ENCODE measurements around the gene RSPH4A.
A peak's percentile ranks its signal among the peaks of the same experiment; 100 is the strongest.
"Not testable (repeated sequence)": the region's sequence is repeated elsewhere in the genome, so short reads cannot be mapped to it uniquely, and the experiment has no call there.

The RSPH4A gene

DNA sequence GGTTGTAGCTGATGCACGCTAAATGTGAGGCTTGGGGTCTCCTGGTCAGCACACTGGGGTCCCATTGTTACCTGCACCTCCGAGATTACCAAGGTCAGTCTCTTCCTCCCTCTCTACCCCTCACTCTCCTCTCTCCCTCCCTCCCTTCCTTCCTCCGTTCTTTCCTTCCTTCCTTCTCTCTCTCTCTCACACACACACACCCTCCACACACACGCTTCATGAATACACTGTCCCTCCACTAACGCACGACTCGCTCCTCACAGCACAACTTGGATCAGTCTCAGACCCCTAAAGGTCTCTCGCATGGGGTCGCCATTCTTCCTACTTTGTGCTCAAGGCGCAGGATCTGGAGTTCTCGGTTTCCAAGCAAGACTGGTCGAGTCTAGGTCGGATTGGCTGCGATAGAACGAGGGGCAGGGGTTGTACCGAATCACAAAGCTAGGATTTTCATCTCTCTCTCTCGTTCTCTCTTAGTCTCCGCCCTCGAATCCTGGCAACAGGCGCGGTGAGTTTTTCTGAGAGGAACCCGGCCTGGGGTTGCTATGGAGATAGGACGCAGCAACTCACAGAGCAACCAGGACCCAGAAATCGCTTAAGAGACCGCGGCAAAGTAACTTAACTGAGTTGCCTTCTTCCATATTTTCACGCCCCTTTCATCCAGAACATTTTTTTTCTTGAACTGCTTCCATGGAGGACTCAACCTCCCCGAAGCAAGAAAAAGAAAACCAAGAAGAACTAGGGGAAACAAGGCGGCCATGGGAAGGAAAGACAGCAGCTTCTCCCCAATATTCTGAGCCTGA, at the start of gene RSPH4A:
Gene RSPH4A (plus strand): TSS at position 543 of the 800 bp plus-strand sequence. CDS start 145 bp downstream, at position 688.
- DNase-seq, result peak; percentile 97

DNA sequence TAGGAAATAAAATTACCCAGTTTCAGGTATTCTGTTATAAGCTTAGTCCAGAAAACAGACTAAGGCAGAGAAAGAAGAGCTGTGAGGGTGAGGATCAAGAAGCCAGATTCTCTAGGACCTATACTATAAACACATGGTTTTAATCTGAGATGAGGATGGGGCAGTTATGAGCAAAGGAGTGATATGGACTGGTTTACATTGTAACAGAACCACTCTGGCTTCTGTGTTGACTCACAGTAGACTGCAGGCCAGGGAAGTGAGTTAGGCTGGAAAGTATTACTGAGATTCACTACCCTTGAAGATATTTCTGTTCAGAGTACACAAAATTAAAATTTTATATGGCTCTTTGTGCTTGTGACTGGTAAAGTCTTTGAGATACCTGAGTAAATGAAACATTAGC, 48.2 kb upstream of the RSPH4A start:
- DNase-seq, result no peak

DNA sequence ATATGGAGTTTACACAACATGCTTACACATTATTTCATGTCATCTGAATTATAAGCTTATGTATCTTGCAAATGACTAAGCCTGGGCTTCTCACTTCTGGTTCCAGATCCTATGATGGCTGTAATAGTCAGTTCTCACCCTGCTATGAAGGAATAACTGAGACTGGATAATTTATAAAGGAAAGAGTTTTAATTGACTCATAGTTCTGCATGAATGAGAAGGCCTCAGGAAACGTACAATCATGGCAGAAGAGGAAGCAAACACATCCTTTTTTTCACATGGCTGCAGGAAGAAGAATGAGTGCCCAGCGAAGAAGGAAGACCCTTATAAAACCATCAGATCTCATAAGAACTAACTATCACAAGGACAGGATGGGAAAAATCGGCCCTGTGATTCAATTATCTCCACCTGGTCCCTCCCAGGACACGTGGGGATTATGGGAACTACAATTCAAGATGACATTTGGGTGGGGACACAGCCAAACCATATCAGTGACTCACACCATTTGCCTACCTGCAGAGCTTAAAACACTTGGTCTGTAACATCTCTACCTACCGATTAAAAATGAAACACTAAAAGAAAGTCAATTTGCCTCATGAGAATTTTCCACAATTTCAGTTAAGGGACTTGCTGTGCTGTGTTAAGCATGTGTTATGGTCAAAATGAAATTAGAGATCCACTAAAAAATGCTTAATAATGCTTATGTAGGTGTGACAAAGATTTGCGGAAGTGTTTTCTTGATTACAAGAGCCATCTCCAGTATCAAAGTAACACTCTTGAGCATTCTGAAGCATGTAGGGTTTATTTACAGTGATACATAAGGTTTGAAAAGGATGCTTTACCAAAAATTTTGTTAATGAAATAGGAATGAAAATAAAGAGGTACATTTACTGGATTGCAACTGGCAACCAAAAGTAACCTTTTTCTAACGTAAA, 47.2 kb upstream of the RSPH4A start:
- DNase-seq, result no peak

DNA sequence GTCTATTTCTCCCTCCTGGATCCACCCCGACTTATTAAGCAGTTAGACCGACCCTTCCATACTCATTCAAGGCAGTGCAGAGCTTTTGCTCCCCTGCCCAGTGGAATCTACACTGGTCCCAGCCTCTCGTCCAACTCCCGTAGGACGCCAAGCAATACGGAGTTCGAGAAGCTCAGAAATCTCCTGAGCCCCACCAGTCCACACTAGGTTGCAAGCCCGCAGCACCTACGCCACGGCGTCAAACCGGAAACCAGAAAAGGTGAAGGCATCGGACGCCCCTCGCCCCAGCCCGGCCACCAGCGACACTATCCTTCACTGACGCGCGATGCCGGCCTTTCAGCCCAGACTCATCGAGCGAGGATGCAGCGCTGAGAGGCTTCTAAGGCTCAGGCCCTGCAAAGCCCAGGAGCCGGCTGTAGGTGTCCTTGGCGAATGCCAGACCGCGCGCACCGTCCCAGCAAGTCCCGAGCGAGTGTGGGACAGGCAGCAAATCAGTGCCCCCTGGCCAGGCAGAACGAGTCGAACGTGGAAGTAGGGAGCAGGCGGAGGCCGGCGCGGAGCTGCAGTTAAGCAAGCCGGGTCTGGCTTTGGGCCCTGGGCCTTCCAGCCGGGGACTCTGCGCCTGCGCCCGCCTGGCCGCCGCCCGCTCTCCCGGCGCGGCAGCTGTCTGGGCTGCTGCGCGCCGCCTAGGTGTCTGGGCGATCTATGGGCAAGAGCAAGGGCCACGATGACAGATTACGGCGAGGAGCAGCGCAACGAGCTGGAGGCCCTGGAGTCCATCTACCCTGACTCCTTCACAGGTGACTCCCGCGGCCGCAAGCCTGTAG, 45.2 kb upstream of the RSPH4A start, which contains the start of gene RWDD1:
Gene RWDD1 (plus strand): TSS at position 649 of the 827 bp plus-strand sequence. CDS start 79 bp downstream, at position 728.
- peak; percentile 100 for DNase-seq

DNA sequence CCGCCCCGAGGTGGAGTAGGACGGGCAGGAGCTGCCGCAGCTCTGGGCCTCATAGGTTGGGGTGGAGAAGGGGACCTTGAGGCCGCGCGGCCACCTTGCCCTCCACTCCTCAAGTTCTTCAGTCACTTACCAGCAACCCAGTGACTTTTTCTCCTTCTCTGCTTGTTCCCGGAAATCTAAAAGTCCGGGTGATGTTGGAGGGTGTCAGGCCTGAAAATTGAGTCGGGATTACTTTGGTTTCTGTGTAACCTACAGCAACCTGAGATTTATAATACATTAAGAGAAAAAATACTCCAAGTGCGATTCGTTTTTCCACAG, 44.6 kb upstream of the RSPH4A start:
- no peak for DNase-seq

DNA sequence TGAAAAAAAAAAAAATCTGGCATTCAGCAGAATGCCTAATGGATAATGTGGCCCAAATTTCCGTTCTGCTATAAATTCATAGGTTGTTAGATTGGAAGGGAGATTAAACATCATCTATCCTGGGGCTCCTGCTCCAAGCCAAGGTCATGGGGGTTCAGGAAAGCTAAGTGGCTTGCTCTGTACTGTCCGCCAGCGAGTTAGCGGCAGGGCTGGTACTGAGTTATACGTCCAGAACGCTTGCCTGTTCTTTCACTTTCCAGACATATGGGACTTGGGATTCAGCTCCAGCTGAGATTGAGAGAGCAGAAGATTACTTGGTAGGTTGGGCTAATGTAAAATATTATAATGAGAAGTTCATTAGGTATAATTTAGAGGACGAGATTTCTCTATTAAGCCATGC, 44.1 kb upstream of the RSPH4A start:
- peak; percentile 29 for DNase-seq

DNA sequence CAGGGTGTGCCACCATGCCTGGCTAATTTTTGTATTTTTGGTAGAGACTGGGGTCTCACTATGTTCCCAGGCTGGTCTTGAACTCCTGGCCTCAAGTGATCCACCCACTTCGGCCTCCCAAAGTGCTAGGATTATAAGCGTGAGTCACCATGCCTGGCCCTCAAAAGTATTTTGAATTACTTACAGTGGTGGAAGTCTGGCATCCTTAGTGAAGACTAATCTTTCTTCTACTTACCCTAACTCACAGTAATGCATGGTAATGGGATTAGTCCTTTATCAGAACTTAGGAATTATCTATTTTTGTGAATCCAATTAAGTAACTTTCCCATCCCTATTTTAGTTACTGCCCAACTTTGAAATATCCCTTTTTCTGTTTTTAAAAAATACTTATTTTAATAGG, 41.1 kb upstream of the RSPH4A start:
- DNase-seq, result no peak

DNA sequence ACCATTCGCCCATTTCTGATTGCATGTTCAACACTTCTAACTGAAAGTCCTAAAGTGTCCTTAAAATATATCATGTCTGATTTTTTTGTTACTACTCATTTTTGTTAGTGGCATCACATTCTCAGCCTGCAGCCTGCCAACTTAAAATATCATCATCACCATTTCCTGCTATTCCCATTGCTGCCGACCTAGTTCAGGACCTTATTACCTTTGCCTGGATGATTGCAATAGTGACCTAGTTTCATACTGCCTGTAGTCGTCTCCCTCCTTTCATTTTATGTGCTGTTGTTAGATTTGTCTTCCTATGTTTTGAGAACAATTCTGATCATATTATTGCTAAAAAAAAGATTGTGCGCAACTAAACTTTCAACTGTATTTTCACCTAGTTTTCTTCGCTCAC, 38.8 kb upstream of the RSPH4A start:
- no peak for DNase-seq

DNA sequence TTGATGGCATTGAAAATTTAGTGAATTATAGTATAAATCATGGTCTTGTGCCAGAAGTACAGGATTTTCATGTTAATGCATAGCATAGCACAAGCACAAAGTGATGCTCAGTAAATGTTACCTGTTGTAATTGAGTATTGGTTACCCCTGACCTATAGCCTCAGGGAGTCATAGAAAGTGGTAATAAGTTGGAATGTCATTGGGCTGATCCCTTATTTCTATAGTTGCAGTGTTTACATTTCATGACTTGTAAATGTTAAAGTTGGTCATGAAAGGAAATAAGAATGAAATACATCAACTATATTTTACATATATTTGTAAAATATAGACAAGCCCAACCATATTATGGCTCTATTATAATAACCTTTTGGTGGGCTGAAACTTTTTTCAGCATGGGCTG, 37.9 kb upstream of the RSPH4A start:
- DNase-seq, result no peak

DNA sequence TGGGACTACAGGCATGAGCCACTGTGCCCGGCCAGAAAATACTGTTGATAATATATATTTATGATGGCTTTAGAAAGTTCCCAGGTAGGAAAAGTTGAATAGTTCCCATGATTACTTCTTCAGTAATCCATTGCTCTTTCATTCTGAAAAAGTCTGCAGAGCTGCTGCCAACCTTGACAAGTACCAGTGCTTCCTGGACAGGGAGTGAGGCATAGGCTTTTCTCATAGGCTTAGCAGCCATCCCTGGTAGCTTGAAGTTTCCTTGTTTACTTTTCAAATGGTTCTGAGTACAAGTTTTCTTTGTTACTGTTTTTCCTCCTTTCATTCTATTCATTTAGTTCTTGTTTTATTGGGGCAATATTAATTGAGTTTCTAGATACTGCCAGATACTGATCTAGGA, 37.1 kb upstream of the RSPH4A start:
- DNase-seq, result no peak

DNA sequence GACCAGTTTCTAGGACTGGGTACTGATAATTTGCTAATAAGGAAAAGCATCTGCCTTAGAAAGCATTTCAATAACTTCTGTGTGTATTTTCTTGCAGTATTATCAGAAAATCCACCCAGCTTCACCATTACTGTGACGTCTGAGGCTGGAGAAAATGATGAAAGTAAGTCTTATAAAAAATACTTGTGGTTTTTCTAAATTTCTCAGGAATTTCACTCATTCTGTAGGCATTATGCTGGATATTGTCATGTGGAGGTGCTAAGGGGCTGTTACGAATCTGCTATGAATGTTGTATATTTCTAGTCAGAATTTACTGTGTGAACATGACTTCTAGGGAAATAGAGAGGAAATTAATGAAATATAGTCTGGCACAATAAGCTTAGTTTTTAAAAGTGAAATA, 36.1 kb upstream of the RSPH4A start:
- DNase-seq, result no peak

DNA sequence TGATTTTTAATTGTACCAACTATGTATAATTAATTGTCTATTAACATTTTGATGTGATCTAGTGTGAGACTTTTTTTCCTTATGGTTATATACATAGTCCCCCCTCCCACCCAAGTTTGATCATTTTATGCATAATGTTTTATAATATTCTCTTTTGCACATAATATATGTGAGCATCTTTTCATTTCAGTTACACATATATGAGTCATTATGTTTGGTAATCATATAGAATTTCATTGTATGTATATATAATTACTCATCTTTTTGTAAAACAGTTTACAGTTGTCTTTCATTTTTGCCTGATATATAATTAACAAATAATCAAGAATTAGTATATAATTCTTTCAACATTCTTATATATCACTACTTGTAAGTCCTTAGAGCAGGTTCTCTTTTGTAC, 30.0 kb upstream of the RSPH4A start:
- no peak for DNase-seq

DNA sequence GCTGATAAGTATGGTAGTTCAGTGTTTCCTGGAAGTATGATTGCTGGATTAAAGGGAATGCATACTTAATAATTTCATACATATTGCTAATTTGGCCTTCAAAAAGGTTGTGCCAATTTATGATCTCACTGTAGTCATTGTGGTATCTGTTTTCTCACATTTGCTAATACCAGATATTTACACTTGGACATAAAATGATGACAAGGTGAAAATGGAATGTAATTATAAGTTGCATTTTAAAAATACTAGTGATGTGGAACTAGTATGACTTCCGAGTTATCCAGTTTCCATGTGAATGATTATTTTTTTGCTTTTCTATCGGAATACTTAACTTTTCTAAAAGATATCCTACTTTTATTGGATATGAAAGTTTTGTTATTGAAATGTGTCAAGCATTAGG, 29.5 kb upstream of the RSPH4A start:
- no peak for DNase-seq

DNA sequence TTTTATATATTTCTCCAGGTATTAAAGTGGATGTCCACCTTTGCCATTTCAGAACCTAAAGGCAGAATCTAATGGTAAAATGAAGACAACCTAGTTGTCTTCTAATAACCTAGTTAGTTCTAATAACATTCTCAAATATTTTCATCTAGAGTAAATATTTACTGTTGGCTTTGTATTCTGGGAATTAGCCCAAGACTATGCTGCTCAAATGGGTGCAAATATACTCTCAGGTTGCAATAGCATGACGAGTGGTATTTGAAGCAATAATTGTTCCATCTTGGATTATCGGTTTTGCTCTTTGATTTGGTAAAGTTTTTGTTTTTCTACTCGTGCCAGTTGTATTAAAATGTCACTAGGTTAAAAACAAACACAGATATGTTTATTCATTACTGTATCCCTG, 21.0 kb upstream of the RSPH4A start:
- DNase-seq, result no peak

DNA sequence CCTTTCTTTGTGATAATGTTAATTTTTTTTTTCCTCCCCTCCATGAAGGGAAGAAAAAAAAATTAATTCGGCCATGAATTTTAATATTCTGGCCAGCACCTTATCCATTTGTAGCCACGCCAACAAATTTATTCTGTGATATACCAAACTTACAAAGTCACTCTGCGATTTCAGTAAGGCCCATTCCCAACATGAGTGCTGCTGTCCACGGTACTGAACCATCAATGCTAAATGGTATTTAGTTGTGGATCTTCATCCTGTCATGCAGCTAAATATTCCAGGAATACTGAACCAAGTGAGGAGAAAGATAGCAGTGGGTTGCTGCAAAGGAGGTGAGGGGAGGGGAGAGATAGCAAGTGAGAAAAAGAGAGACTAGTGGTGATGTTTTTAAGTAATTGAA, 19.5 kb upstream of the RSPH4A start:
- no peak for DNase-seq

DNA sequence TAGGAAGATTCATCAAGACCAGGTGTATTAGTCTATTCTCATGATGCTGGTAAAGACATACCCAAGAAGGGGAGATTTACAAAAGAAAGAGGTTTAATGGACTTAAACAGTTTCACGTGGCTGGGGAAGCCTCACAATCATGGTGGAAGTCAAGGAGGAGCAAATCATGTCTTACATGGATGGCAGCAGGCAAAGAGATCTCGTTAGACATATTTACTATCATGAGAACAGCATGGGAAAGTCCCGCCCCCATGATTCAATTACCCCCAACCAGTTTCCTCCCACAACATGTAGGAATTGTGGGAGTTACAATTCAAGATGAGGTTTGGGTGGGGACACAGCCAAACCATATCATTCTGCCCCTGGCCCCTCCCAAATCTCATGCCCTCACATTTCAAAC, 12.4 kb upstream of the RSPH4A start:
- not testable (repeated sequence) for DNase-seq

DNA sequence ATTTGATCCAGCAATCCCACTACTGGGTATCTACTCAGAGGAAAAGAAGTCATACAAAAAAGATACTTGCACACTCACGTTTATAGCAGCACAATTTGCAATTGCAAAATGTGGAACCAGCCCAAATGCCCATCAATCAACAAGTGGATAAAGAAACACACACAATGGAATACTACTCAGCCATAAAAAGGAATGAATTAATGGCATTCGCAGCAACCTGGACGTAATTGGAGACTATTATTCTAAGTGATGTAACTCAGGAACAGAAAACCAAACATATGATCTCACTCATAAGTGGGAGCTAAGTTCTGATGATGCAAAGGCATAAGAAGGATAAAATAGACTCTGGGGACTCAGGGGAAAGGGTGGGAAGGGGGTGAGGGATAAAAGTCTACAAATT, 11.4 kb upstream of the RSPH4A start:
- DNase-seq, result not testable (repeated sequence)

DNA sequence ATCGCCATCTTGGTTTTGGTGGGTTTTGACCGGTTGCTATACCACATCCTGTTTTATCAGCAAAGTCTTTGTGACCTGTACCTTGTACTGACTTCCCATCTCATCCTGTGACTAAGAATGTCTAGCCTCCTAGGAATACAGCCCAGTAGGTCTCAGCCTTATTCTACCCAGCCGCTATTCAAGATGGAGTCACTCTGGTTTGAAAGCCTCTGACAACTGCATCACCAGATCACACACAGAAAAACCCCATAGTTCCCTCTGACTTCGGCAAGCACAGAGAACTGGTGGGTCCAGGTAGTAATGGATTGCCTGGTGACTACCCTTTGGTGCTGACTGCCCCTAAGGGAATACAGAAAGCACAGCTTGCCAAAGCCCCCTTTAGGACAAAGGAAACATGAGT, 10.3 kb upstream of the RSPH4A start:
- DNase-seq, result no peak

DNA sequence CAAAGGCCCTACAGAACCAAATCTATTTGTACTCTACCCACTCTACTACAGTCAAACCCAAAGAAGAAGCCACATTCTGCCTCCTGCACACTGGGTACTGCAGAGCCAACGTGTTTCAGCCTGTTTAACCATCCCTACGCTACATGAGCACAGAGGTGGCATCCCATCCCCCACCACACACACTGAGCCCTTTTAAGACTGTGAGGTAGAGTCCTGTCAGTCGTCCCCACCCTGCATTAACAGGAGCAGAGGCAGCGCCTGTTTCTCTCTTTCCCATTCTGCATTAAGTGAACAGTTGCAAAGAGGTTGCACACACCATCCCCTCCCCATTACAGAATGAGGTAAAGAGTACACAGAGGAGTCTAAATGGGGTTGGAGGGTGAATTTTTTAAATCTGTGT, 5.2 kb upstream of the RSPH4A start:
- DNase-seq, result no peak

DNA sequence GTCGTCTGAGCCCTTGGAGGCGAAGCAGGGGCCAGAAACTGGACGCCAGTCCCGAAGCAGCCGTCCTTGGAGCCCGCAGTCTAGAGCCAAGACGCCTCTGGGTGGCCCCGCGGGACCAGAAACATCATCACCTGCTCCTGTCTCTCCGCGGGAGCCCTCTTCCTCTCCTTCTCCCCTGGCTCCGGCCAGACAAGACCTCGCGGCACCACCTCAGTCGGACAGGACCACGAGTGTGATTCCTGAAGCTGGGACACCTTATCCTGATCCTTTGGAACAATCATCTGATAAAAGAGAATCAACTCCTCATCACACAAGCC, 416 bp downstream of the RSPH4A start:
- peak; percentile 35 for DNase-seq

DNA sequence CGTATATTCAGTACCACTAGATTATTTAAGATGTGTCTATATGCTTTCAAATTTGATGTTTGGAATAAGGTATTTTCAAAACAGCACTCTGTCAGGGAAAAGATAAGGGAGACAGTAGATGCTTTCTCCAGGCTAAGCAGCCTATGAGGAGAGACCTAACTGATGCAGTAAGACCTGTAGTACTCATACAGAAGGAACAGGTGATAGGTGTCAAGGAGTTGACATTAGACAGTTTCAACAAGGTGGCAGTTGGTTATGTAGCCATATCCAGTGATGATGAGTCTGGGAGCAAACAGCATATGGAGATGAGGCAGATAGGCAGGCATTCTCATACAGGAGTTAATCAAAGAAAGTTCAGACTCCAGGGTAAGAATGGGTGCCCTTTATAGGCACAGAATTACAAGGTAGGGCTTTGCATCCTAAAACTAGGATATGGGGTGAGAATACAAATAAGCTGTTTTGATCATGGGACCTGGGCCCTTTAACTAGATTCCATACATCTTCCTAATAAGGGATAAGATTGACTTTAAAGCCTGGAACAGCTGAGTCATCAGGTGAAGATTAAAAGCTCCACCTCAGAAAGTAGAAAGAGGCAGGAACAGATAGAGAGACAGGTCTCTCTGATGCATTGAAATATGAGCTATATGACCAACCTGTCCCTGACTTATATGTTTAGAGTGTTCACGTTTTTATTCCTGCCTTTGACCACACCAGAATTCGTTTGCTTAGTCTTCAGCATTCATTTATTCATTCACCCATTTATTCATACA, 7.9 kb downstream of the RSPH4A start:
- DNase-seq, result no peak

DNA sequence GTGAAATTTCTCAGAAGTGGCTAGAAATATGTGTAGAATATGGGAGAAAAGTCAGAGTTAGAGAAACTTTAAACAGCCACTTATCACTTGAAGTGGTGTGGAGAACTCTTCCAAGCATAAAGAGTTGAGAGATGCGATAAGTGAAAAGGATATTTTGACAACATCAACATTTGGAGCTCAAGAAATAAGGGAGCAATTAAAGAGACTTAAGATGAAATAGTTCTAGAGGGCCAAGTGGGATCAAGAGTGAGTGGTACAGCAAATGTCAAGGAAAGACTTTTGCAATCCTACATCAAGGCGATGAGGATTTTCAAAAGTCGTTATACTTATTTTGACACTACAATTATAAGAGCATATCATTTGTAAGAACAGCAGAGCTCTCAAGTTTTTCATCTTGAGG, 9.6 kb downstream of the RSPH4A start:
- no peak for DNase-seq

DNA sequence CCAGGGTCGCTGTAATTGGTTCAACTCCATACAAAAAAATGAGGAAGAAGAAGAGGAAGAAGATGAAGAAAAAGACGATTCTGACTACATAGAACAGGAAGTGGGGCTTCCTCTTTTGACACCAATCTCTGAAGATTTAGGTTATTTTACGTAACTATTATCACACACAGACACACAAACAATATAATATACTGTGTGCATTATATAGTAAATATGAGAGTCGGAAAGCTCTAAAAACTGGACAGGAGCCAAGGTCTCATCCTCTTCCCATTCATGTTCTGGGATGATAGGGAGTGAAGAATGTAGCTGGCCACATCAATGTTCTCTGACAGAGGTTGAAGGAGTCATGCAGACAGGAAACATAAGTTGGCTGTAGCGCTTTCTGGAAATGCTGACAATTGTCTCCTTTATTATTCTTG, 13.3 kb downstream of the RSPH4A start:
- no peak for DNase-seq

Measured in femur (tissue), 1 donor.